SK-N-SH treated with all-trans-retinoic acid at 6 μM for 48 hours (cell line): ENCODE measurements around the gene FAM20C.

Experiments
- PPARA ChIP-seq: fragments of 250-450 bp; sonication (Bioruptor Pico); IDR thresholded peaks from 2 replicates; pipeline ENCODE4 v1.5.0; 2020; ENCODE audit warnings: mild to moderate bottlenecking, borderline replicate concordance
- RARB ChIP-seq: fragments of 250-450 bp; sonication (Bioruptor Pico); IDR thresholded peaks from 2 replicates; pipeline ENCODE4 v1.8.0; 2021; ENCODE audit warnings: mild to moderate bottlenecking, moderate library complexity
- SNAI2 ChIP-seq: fragments of 250-450 bp; sonication (Bioruptor Pico); IDR thresholded peaks from 2 replicates; pipeline ENCODE4 v1.5.0; 2020; ENCODE audit warnings: mild to moderate bottlenecking, moderate library complexity
- ZC3H10 ChIP-seq: fragments of 250-450 bp; sonication (Bioruptor Pico); IDR thresholded peaks from 2 replicates; pipeline ENCODE4 v1.5.1; 2021; ENCODE audit warnings: mild to moderate bottlenecking, moderate library complexity
- ZFP3 ChIP-seq: fragments of 250-450 bp; sonication (Bioruptor Pico); IDR thresholded peaks from 2 replicates; pipeline ENCODE4 v1.5.0; 2020; ENCODE audit warnings: mild to moderate bottlenecking, moderate library complexity
- TF ChIP-seq, protein P1 (sequence below): fragments of 250-450 bp; sonication (Bioruptor Pico); IDR thresholded peaks from 2 replicates; pipeline ENCODE4 v1.5.1; 2021; ENCODE audit warnings: mild to moderate bottlenecking, moderate library complexity
- TF ChIP-seq, protein P2 (sequence below): fragments of 250-450 bp; sonication (Bioruptor Pico); IDR thresholded peaks from 2 replicates; pipeline ENCODE4 v1.8.0; 2020; ENCODE audit warnings: mild to moderate bottlenecking, moderate library complexity, borderline replicate concordance
- TF ChIP-seq, protein P3 (sequence below): fragments of 250-450 bp; sonication (Bioruptor Pico); IDR thresholded peaks from 2 replicates; pipeline ENCODE4 v1.8.0; 2021; ENCODE audit warnings: low read depth, mild to moderate bottlenecking, moderate library complexity, borderline replicate concordance

DNA sequence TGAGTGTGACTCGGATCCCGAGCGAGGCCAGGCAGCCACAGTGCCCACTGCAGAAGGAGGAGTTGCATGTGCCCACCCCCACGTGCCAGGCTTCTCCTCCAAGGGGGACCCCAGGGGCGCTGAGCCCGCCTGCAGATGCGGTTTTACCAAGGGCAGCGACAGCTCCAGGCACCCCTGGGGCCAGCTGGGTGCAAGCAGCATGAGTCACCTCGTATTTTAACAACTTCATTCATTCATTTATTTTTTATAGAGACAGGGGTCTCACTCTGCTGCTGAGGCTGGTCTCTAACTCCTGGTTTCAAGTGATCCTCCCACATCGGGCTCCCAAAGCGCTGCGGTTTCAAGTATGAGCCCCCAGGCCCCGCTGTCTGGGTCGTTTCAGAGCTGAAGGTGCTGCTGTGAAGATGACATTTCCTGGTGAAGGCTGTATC, 96.3 kb downstream of the FAM20C start:
- TF ChIP-seq PPARA (CRISPR knock-in tag) (no peak), SNAI2 (CRISPR knock-in tag) (no peak), ZFP3 (CRISPR knock-in tag) (no peak), RARB (CRISPR knock-in tag) (no peak), ZC3H10 (CRISPR knock-in tag) (no peak)
- TF ChIP-seq, protein P1, sequence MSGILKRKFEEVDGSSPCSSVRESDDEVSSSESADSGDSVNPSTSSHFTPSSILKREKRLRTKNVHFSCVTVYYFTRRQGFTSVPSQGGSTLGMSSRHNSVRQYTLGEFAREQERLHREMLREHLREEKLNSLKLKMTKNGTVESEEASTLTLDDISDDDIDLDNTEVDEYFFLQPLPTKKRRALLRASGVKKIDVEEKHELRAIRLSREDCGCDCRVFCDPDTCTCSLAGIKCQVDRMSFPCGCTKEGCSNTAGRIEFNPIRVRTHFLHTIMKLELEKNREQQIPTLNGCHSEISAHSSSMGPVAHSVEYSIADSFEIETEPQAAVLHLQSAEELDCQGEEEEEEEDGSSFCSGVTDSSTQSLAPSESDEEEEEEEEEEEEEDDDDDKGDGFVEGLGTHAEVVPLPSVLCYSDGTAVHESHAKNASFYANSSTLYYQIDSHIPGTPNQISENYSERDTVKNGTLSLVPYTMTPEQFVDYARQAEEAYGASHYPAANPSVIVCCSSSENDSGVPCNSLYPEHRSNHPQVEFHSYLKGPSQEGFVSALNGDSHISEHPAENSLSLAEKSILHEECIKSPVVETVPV (CRISPR knock-in tag), result no peak
- TF ChIP-seq, protein P2, sequence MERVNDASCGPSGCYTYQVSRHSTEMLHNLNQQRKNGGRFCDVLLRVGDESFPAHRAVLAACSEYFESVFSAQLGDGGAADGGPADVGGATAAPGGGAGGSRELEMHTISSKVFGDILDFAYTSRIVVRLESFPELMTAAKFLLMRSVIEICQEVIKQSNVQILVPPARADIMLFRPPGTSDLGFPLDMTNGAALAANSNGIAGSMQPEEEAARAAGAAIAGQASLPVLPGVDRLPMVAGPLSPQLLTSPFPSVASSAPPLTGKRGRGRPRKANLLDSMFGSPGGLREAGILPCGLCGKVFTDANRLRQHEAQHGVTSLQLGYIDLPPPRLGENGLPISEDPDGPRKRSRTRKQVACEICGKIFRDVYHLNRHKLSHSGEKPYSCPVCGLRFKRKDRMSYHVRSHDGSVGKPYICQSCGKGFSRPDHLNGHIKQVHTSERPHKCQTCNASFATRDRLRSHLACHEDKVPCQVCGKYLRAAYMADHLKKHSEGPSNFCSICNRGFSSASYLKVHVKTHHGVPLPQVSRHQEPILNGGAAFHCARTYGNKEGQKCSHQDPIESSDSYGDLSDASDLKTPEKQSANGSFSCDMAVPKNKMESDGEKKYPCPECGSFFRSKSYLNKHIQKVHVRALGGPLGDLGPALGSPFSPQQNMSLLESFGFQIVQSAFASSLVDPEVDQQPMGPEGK (CRISPR knock-in tag), result no peak
- TF ChIP-seq, protein P3, sequence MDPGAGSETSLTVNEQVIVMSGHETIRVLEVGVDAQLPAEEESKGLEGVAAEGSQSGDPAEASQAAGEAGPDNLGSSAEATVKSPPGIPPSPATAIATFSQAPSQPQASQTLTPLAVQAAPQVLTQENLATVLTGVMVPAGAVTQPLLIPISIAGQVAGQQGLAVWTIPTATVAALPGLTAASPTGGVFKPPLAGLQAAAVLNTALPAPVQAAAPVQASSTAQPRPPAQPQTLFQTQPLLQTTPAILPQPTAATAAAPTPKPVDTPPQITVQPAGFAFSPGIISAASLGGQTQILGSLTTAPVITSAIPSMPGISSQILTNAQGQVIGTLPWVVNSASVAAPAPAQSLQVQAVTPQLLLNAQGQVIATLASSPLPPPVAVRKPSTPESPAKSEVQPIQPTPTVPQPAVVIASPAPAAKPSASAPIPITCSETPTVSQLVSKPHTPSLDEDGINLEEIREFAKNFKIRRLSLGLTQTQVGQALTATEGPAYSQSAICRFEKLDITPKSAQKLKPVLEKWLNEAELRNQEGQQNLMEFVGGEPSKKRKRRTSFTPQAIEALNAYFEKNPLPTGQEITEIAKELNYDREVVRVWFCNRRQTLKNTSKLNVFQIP (CRISPR knock-in tag), result no peak
